Endothelial cell of hepatic sinusoid (primary cell): ENCODE data around the gene CCDC102B.
"Not testable (repeated sequence)": the region's sequence is repeated elsewhere in the genome, so short reads cannot be mapped to it uniquely, and the experiment has no call there.

Experiments used
- in situ Hi-C: cut with HindIII; loops from 2 replicates; pipeline ENCODE4 v1.10.0; 2017; ENCODE audit warnings: low sequenced_read_pairs

CCDC102B gene

DNA sequence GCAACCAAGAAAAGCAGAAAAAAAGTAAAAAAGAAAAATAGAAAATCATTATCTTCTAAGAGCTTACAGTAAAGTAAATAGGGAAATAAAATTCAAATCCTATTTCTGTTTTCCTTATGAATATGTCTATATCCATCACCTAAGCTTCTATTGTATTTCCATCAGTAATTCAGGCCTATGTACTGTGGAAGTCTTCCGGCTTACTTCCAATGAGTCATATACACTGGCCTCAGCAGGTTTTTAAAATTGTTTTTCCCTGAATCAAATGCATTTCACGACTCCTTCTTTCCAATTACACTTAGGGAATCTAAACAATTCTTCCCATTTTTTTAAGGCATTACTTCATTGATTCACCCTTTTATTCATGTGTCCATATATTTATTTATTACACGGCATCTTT, 164.7 kb downstream of the CCDC102B start:
- in situ Hi-C loops: no loop called here

DNA sequence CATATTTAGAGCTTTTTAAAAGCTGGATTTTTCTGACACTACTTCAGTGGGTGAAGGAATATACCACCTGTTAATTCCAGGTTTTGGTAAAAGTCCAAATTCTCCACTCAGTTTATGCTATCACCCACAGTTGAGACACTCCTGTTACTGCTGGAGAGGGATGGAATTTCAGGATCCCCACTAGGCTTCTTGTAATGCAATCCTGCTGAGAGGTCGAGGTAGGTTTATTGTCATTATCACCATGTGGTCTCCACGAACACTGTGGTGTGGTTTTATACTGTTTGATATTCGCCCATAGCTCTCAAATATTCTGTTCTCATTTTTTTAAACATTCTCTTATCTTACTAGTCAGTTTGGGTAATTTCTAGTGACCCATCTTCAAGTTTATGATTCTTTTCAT, 167.9 kb downstream of the CCDC102B start:
- in situ Hi-C loops: no loop called here

DNA sequence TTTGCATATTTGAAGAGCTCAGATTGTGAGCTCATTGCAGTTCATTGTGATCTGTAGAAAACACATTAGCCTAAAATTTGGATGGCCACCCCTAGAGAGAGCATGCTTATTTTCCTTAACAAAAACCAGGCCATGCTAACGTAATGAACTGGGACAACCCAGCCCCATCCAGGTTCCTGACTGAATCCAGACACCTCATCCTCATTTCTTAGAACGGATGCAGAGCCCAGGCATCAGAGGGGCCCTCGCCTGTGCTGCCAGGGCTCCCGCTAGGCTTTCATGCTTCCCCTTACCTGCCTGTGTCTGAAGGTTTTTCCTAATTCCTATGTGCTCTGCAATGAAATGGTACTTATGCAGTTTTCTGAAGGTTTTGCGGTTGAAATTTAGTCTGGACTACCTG, 171.1 kb downstream of the CCDC102B start:
- in situ Hi-C loops: no loop called here

DNA sequence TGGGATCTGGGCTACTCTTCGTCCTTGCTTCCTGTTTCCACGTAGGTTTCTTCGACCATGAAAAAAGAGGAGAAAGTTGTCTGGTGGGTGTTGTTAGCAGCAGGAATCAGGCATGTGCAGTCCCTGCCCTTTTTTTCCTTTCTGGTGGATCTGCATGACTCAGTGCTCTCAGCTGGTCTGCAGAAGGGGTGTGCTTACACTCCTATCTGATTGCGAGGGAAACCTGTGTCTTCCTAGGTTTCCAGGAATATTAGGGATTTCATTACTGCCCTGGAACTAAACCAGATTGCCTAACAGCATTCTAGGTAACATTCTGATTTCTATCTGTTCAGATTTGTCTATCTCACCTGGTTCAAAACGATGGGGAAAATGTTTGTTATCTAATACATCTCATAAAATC, 174.3 kb downstream of the CCDC102B start:
- in situ Hi-C loops: no loop called here

DNA sequence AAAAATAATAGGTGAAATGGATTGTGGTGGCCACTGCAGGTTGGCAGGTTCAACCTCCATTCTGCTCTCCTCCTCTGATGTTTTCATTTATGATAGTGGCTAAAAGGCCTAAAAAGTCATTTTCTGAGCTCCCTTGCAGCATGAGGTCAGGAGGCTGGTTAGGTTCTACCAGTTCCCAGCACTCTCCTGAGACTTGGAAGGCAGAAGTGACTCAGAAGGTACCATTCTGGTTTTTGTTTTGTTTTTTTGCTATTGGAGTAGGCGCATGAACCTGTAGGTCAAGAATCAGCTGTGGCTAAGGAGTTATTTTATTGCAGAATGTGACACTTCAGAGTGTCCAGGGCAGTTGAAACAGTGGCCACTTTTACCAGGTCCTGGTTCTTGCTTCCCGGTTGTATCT, 181.9 kb downstream of the CCDC102B start:
- in situ Hi-C loops: no loop called here

DNA sequence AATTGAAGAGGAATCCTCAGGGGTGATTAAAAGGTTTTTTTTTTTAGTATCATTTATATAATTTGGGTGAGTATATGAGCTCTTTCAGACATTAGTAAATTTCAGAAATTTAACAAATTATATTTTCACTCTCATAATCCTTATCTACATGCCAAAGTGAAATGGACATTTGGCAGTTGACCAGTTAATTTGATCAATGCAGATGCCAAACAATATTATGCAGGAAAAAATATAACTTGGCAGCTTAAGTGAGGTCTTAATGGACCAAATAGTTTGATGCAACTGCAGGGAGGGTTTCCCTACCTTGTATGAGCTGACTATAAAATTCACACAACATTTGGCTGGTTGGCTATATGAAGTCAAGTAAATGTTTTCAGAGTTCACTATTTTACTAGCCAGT, 185.2 kb downstream of the CCDC102B start:
- in situ Hi-C loops: no loop called here

DNA sequence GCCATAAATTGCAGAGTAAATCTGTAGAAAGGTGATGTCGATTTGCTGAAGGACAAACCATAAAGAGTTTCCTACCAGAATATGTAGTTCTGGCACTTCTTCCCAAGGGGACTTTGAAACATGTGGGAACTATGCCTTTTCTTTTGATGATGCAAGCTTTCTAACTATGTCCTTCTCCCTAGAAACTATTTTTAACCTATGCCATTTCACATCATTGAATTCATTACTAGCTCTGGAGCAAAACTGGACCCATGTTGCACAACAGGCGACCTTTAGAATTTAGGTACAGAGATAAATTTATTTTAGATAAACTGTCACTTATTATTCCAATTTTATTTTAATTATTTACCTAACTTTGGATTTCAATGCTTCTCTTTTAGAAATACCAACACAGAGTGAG, 186.5 kb downstream of the CCDC102B start:
- in situ Hi-C loops: no loop called here

DNA sequence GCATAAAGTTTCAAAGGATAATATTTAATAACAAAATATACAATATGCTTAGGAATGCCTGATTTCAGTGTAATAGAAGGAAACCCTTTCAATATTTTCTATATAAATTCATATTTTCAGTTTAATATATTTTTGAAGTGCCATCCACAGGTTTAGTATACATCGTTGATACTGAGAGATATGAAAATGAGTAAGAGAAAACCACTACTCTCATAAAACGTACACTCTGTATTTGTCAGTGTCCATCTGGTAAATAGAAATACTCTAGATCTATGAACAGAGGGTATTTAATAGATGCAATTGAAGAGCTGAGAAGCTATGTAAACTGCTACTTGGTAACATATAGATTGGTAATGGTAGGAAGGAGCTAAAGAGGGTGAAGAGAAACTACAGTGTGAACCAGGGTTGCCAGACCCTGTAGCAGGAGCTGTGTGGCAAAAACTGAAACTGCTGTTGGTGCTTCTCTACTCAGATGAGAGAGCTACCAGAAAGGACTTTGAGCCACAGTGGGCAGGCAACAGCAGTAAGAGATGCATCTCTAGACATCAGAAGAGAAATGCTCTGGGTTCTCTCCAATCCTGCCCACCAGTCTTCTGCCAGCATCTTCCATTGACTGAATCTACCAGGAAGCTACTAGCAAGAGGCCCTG, 187.4 kb downstream of the CCDC102B start:
- in situ Hi-C loops: no loop called here

DNA sequence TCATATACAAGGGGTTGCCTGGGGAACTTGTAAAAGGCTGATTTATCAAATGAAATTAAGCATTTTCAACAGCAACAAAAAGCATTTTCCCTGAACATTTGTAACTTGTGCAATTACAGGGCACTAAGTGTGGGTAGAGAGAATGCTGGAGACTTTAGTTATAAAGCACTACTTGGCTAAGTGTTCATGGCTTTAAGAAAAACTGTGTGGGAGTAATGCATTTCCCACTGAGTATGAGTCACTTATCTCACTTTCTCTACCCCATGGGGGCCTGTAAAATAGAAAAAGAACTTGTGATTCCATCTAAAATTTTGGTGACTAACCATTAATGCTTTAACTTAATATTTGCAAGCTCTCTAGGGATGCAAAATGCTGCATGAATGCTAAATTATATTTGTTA, 193.4 kb downstream of the CCDC102B start:
- in situ Hi-C loops: no loop called here

DNA sequence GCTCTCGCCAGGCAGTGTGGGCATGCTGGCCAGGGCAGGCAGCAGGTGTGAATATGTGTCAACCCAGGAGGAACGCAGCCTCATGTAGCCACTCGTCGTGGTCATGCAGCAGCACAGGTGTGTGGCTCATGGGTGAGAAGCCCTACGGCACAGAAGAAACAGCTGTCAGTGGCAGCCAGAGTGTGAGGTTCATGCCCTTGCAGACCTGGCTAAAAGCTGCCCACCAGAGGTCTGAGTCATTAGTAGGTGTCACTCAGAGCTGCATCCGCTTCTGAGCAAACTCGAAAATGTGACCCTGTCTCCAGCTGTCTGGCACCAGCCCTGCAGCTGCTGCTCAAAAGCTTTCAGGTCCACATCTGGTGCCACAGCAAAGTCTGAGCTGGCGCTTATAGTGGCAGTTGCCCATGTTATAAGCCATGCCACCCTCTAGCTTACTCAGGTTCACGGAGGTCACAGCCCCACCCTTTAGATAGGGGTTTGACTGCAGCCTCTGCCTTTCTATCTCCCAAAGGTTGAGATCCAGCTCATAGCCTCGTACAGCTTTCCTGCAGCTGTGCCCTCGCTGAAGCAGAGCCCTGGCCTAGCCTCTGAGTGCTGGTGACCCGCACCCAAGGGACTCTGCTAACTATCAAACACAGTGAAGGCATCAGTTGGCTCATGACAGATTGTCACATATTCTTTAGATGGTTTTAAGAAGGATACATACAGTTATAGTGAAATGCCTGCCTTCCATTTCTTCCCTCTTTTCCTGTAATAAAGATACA, 195.0 kb downstream of the CCDC102B start:
- in situ Hi-C loops: no loop called here

DNA sequence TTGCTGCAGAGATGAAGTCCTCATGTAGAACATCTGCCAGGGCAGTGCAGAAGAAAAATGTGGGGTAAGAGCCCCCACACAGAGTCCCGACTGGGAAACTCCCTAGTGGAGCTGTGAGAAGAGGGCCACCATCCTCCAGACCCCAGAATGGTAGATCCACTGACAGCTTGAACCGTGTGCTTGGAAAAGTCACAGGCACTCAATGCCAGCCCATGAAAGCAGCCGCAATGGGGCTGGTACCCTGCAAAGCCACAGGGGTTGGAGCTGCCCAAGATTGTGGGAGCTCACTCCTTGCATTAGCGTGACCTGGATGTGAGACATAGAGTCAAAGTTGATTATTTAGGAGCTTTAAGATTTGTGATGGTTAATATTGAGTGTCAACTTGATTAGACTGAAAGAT, 197.8 kb downstream of the CCDC102B start:
- in situ Hi-C loops: no loop called here

DNA sequence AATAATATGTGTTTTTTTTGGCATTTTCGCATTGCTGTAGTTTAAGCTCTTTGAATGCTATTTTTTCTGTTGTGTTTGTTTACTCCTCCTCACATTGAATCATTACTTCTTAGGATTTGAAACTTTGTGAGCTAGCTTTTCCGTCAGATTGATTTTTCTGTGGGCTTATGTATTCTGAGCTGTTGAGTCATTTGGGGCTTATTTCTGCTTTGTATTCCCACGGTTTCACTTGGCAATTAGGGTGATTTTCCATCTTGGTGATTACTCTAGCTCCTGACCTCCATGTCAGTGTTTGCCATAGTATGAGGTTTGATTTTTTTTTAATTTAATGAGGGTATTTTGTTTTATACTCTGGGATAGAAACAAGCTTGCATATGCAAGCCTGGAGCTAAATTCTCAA, 200.0 kb downstream of the CCDC102B start:
- in situ Hi-C loops: no loop called here

DNA sequence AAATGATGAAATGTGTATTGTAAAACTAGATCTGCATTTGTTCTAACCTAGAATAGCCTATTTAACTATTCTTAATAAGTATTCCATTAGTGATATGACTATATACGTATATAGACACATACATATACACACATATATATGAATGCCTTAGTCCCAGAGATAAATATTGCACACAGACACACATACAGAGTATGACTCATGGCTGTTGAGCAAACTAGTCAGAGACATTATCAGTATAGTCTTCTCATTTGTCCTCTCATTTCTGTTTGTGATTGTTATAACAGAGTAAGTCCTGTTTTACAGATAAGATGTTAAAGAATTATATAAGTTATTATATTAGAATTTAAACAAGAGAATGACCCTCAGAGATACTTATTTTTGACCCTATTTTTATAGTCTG, 202.5 kb downstream of the CCDC102B start:
- in situ Hi-C loops: no loop called here

DNA sequence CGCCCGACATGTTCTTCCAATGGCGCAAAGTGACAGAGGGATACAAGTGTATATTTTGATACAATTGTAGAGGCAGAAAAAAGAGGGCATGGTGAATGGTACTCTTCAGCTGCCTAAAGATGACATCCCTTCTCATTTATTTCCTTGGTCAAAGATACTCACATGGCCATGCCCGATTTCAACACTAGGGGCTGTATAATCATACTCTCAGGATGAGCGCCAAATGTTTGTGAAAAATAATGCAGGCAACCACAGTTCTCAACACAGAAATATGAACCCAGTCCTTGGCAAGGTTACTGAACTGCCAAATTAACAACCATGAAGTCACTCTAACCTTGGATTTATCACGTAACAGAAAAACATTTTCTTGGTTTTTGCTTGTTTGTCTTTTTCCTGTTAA, 204.4 kb downstream of the CCDC102B start:
- in situ Hi-C loops: no loop called here

DNA sequence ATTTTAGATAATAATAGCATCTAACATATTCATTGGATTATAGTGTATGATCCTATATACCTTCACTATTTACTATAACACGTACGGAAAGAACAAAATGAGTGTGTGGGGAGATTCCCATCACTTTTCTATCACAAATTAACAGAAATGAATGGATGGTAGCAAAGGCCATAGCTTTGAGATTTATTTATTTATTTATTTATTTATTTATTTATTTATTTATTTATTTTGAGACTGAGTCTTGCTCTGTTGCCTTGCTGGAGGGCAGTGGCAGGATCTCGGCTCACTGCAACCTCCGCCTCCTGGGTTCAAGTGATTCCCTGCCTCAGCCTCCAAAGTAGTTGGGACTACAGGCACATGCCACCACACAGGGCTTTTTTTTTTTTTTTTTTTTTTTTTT, 208.3 kb downstream of the CCDC102B start:
- in situ Hi-C loops: not testable (repeated sequence)

DNA sequence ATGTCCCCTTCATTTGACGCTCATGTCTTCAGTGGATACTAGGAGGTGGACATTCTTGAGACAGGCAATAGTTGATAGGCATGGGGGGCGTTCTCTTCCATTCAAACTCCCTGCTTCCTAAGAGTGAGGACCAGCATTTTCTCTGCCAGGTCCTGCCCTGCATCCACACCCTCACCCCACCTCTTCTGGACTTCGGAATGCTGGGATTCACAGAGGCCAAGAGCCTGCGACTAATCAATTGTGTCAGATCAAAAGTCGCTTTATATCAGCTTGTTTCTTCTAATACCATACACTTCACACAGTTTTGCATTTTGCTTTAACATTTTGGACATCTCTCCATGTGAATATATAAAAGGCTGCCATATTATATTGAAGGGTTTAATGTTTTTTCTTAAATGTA, 210.7 kb downstream of the CCDC102B start:
- in situ Hi-C loops: no loop called here

DNA sequence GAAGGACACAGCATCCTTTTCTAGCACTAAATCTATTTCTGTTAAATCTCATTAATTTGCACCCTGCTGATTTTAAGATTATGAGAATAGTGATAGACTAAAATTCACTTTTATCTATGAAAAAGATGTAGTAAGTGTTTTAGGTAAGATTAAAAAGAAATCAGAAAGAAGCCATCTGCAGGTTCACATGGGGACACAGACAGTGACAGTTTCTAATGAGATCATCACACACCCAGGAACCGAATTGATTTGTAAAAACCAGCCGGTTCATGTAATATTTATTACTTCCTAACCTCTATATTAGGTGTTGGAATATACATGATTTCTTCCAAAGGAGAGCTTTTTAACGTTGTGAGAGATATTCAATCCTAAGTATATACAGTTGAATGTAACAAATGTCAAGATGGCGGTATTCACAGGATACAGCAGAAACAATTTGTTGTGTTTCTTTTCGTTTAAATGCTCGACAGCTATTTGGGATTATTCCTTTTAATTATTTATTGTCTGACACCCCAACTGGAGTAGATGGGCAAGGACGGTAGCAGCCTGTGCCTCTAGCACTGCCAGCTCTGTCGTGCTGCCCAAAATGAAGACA, 223.4 kb downstream of the CCDC102B start:
- in situ Hi-C loops: no loop called here

DNA sequence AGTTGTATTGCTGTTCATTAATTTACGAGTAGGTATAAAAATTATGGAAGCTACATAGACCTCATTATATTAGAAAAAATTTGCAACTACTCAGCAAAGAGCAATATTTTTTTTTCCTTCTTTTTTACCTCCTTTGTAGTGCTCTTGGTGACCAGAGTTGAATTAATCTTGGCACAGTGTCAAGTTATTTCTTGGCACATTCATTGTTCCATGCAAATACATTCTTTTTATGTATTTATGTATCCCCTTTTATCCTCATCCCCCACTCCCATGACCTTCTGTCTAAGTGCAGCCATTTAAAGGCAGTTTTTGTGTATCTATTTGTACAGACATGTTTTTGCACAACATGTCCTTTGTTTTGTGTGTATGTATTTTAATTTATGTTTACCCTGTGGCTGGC, 224.5 kb downstream of the CCDC102B start:
- in situ Hi-C loops: no loop called here

DNA sequence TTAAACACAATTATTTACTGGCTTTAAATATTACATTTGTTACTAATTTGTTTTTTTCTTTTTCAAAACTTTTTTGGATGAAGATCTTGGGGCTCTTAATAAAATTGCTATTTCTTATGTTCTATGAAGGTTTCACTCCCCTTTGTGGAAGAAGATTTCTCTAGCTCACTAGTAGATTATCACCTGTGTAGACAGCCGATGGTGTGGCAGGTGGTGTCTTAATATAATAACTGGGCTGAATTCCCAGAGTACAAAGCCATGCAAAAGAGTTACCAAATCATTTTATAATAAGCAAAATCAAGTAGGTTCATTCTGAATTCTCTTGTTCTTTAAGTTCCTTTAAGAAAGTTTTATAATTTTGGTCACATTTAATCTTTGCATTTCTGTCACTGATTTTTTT, 233.7 kb downstream of the CCDC102B start:
- in situ Hi-C loops: loop anchor here (5.0 kb wide), 1 partner anchor 41 kb away; no protein-coding TSS in a partner anchor

DNA sequence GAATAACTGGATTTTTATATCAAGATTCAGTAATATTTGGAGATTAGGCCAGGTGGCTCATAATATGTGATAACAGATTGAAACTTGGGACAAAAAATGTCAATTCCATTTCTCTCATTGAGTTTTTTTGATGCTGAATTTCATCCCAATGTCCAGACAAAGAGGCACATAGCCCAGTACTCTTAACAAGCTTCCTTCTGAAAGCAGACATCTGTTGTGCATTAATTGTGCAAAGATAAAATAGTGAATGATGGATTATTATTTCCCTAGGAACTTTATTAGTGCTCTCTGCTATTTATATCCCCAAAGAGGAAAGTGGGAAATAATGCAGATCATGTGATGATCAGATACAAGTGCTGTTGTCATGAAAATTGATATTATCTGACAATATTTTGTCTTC, 234.1 kb downstream of the CCDC102B start:
- in situ Hi-C loops: loop anchor here (5.0 kb wide), 1 partner anchor 40 kb away; no protein-coding TSS in a partner anchor

DNA sequence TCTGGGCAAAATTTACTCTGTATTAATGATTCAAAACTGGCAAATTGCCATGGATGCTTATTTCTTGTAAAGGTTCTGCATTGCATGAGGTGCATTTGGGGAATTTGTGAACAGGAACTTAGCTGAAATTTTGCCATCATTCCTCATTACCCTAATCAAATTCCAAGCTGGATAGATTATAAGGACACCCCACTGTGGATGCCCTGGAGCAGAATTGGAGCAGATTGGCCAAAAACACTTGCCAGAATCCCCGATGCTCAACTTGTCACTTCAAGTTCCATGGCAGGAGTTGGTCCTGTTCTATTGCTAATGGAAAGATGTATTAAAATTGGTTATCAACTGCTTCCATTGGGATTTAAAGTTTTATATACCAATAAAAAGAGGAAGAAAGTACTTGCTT, 237.9 kb downstream of the CCDC102B start:
- in situ Hi-C loops: no loop called here

DNA sequence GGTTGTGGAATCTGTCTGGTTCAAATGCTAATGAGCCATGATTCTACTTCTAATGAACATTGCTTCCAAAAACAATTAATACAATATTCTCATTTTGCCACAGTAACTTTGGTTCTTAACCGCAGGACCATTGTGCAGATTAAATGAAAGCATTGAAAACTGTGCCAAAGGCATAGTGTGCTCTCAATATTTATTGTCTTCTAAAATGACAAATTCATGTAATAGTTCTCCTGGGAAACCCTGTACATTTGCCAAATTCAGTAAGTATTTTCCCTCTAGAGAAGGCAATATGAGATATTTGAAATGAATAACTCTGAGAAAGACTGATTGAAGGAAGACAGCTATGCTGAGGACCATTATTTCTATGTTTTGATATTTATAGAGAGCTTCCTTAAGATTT, 246.3 kb downstream of the CCDC102B start:
- in situ Hi-C loops: no loop called here
